CD8-positive, alpha-beta memory T cell (primary cell): ENCODE results near the gene DCP2. TPM values are rescaled to one million over a fixed set of nuclear protein-coding genes. Genes with fewer than 3 reads are reported as not detected.

Source experiments
- CTCF ChIA-PET: fragments of 350-600 bp; sonication (Branson Sonifier 250); formaldehyde crosslinking; loops from one replicate; lab custom pipeline; 2021; ENCODE audit warnings: antibody characterized with exemption; lab: Charles Lee
- POLR2A ChIA-PET: fragments of 350-600 bp; sonication (Branson Sonifier 250); formaldehyde crosslinking; loops from one replicate; lab custom pipeline; 2021; ENCODE audit warnings: antibody characterized with exemption; lab: Charles Lee
- DNase-seq, 5 donors: peaks; one replicate each; pipeline versions ENCODE4 v3.0.0 to v3.0.0-alpha.2; 2020 to 2022; ENCODE audit warnings: mixed read lengths in 1 of 5
- H3K27ac ChIP-seq: one replicate; pipeline ENCODE4 v1.7.0; 2013; ENCODE audit warnings: low read depth, mild to moderate bottlenecking, low read length, moderate library complexity
- H3K27me3 ChIP-seq: 2 replicates; pipeline ENCODE4 v1.7.0; 2013; ENCODE audit warnings: low read length, mild to moderate bottlenecking; ENCODE audit not compliant: insufficient read depth, poor library complexity, severe bottlenecking
- H3K36me3 ChIP-seq: 2 replicates; pipeline ENCODE4 v1.7.0; 2013; ENCODE audit warnings: mild to moderate bottlenecking, low read length, moderate library complexity; ENCODE audit not compliant: insufficient read depth
- H3K4me1 ChIP-seq: 2 replicates; pipeline ENCODE4 v1.7.0; 2013; ENCODE audit warnings: mild to moderate bottlenecking, low read length, moderate library complexity; ENCODE audit not compliant: insufficient read depth
- H3K4me3 ChIP-seq: 2 replicates; pipeline ENCODE4 v1.7.0; 2013; ENCODE audit warnings: mild to moderate bottlenecking, low read length
- H3K9me3 ChIP-seq: 2 replicates; pipeline ENCODE4 v1.7.0; 2013; ENCODE audit warnings: mild to moderate bottlenecking, low read length
- H3K27ac Mint-ChIP-seq, 8 donors: one replicate each; pipeline ENCODE4 v1.8.0; 2020 to 2021; ENCODE audit warnings: mixed read lengths in 8 of 8, mild to moderate bottlenecking in 6 of 8, inconsistent platforms in 3 of 8, moderate library complexity in 3 of 8
- H3K27me3 Mint-ChIP-seq, 2 donors: one replicate each; pipeline ENCODE4 v1.8.0; 2020 to 2021; ENCODE audit warnings: mixed read lengths in 2 of 2, mild to moderate bottlenecking in 1 of 2, moderate library complexity in 1 of 2
- H3K36me3 Mint-ChIP-seq, 3 donors: one replicate each; pipeline ENCODE4 v1.8.0; 2020 to 2021; ENCODE audit warnings: mixed read lengths in 3 of 3, inconsistent platforms in 1 of 3, mild to moderate bottlenecking in 1 of 3
- H3K4me1 Mint-ChIP-seq, 3 donors: one replicate each; pipeline ENCODE4 v1.8.0; 2020 to 2021; ENCODE audit warnings: mixed read lengths in 3 of 3, inconsistent platforms in 1 of 3, mild to moderate bottlenecking in 1 of 3
- H3K4me3 Mint-ChIP-seq, 7 donors: one replicate each; pipeline ENCODE4 v1.8.0; 2020 to 2021; ENCODE audit warnings: mixed read lengths in 7 of 7, mild to moderate bottlenecking in 6 of 7, moderate library complexity in 4 of 7, inconsistent platforms in 2 of 7
- H3K9me3 Mint-ChIP-seq, 5 donors: one replicate each; pipeline ENCODE4 v1.8.0; 2020 to 2022; ENCODE audit warnings: mixed read lengths in 5 of 5, mild to moderate bottlenecking in 3 of 5, moderate library complexity in 2 of 5, inconsistent platforms in 1 of 5
- polyA plus RNA-seq: library from polyadenylated mRNA; unstranded; fragments of 300-500 nt; fragmentation: Illumina TruSeq; gene quantifications from one replicate; pipeline ENCODE4 v1.2.3, GENCODE V29; 2021
- total RNA-seq, 2 experiments: library from RNA; stranded (reverse); gene quantifications; one replicate each; pipeline ENCODE4 v1.2.3, GENCODE V29; 2021

The DCP2 gene
- total and polyA plus RNA-seq, 3 experiments from 2014 or later: 54.5 to 61.5 (median 59.5) TPM

DNA sequence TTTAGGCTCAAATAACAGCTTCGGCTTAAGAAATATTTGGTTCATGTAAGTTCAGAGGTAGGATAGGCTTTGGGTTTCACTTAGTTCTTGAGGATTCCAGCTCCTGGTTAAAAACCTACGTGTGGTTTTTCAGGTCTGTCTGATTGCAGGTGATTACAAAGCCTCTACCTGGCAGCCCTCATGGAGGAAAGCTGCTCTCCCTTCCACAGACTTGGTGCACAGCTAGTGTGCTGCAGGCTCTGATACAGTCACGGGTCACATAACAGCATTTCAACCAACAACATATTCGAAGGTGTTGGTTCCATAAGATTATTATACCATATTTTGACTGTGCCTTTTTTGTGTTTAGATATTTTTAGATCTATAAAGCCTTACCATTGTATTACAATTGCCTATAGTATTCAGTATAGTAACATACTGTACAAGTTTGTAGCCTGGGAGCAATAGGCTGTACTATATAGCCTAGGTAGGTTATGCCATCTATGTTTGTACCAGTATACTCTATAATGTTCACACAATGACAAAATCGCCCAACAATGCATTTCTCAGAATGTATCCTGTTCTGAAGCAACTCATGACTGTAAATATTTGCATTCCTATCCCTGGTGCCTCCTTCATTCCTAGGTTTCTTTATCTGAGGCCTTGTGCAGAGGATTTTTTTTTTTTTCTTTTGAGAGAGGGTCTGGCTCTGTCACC lies 8.0 kb upstream of the DCP2 start:
- Mint-ChIP-seq H3K27ac (peak overlapping the region in 2 of 8 donors; percentile 11), H3K4me1 (peaks cover 3 to 12% (median 7%) of the 10 kb centered on the region in 3 donors), H3K27me3 (no peaks in the 10 kb centered on the region), H3K9me3 (no peaks in the 10 kb centered on the region), H3K36me3 (no peaks in the 10 kb centered on the region), H3K4me3 (no peak overlapping the region)
- no peak for DNase-seq
- H3K36me3 ChIP-seq: no peaks in the 10 kb centered on the region
- H3K9me3 ChIP-seq: no peaks in the 10 kb centered on the region
- CTCF ChIA-PET: interaction anchor here (0.5 to 1.4 kb wide), 5 partner anchors 41 to 278 kb away, joined by 3 read pairs; partner anchors contain the start of gene SRP19
- H3K4me1 ChIP-seq: peaks cover 6% of the 10 kb centered on the region
- no peaks in the 10 kb centered on the region for H3K27me3 ChIP-seq
- peak overlapping the region; percentile 14 for H3K27ac ChIP-seq
- POLR2A ChIA-PET: no interaction called here
- no peak overlapping the region for H3K4me3 ChIP-seq

- POLR2A ChIA-PET: no interaction called here
- Mint-ChIP-seq H3K4me3 (no peak overlapping the region), H3K27me3 (no peaks in the 10 kb centered on the region), H3K27ac (no peak overlapping the region), H3K4me1 (peaks cover 8 to 18% (median 10%) of the 10 kb centered on the region in 3 donors), H3K9me3 (no peaks in the 10 kb centered on the region), H3K36me3 (peaks cover 0 to 1% (median 0%) of the 10 kb centered on the region in 3 donors)
- Histone ChIP-seq H3K4me1 (peaks cover 12% of the 10 kb centered on the region), H3K36me3 (no peaks in the 10 kb centered on the region), H3K27me3 (no peaks in the 10 kb centered on the region), H3K9me3 (no peaks in the 10 kb centered on the region), H3K4me3 (no peak overlapping the region), H3K27ac (no peak overlapping the region)
- no peak for DNase-seq
- CTCF ChIA-PET: no interaction called here
Observed at GRCh38 chr5:112971276-112971675, 5.3 kb upstream of the DCP2 start.

DNA sequence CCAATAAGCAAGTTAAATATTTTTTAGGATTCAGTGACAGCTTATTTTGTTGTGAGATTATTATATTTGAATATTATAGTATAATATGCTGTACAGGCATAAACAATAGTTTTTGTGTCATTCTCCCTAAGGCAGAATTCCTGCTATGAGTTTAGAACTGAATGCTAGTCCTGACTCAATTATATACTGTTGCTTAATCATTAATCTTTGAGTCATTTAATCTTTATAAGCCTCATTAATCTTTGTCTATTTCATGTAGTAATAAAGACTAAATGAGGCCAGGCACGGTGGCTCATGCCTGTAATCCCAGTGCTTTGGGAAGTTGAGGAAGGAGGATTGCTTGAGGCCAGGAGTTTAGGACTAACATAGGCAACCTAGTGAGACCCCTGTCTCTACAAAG lies 3.6 kb upstream of the DCP2 start:
- Histone ChIP-seq H3K27ac (no peak overlapping the region), H3K27me3 (no peaks in the 10 kb centered on the region), H3K4me3 (no peak overlapping the region), H3K9me3 (no peaks in the 10 kb centered on the region), H3K4me1 (peaks cover 12% of the 10 kb centered on the region), H3K36me3 (no peaks in the 10 kb centered on the region)
- Mint-ChIP-seq H3K4me3 (no peak overlapping the region), H3K36me3 (peaks cover 0 to 17% (median 0%) of the 10 kb centered on the region in 3 donors), H3K27me3 (peaks cover 0 to 2% of the 10 kb centered on the region in 2 donors), H3K27ac (no peak overlapping the region), H3K4me1 (peaks cover 11 to 25% (median 19%) of the 10 kb centered on the region in 3 donors), H3K9me3 (no peaks in the 10 kb centered on the region)
- no peak for DNase-seq
- POLR2A ChIA-PET: no interaction called here
- CTCF ChIA-PET: no interaction called here

GRCh38 chr5:112973904-112974303 lies 2.7 kb upstream of the DCP2 start:
- H3K27me3 ChIP-seq: no peaks in the 10 kb centered on the region
- H3K27me3 Mint-ChIP-seq: peaks cover 0 to 2% of the 10 kb centered on the region in 2 donors
- DNase-seq: no peak
- ChIA-PET POLR2A (no interaction called here), CTCF (no interaction called here)
- H3K4me1 ChIP-seq: peaks cover 21% of the 10 kb centered on the region
- H3K9me3 ChIP-seq: no peaks in the 10 kb centered on the region
- peak overlapping the region in 2 of 7 donors; percentile 18 for H3K4me3 Mint-ChIP-seq
- peaks cover 20 to 34% (median 27%) of the 10 kb centered on the region in 3 donors for H3K4me1 Mint-ChIP-seq
- peak overlapping the region; percentile 84 for H3K27ac ChIP-seq
- no peak overlapping the region for H3K27ac Mint-ChIP-seq
- no peaks in the 10 kb centered on the region for H3K36me3 ChIP-seq
- H3K9me3 Mint-ChIP-seq: no peaks in the 10 kb centered on the region
- H3K36me3 Mint-ChIP-seq: peaks cover 0 to 17% (median 0%) of the 10 kb centered on the region in 3 donors
- H3K4me3 ChIP-seq: no peak overlapping the region

DNA sequence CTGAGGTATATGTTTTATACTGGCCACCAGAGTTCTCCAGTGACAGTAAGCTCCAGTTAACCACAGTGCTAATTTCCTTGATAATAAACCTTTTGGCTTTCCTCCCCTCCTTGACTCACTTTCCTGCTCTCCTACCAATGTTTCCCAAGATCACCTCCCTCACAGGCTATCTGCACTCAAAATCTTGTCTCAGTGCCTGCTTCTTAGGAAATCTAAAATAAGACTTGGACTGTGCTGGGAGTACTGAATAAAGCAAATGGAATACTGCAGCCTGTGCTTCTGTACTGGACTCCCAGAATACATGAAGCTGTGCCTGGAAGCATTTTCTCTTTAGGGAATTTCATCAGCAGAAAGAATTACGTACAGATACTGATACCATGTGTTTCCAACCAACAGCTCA lies 1.7 kb upstream of the DCP2 start:
- Mint-ChIP-seq H3K36me3 (peaks cover 0 to 17% (median 0%) of the 10 kb centered on the region in 3 donors), H3K4me1 (peaks cover 28 to 39% (median 37%) of the 10 kb centered on the region in 3 donors), H3K27ac (peak overlapping the region in 2 of 8 donors; percentile 95 to 97), H3K9me3 (no peaks in the 10 kb centered on the region), H3K27me3 (peaks cover 0 to 2% of the 10 kb centered on the region in 2 donors), H3K4me3 (peak overlapping the region in 3 of 7 donors; percentile 93 to 99 (median 97))
- Histone ChIP-seq H3K9me3 (no peaks in the 10 kb centered on the region), H3K4me1 (peaks cover 31% of the 10 kb centered on the region), H3K36me3 (no peaks in the 10 kb centered on the region), H3K27me3 (no peaks in the 10 kb centered on the region), H3K27ac (peak overlapping the region; percentile 84), H3K4me3 (no peak overlapping the region)
- POLR2A ChIA-PET: interaction anchor here (2.3 kb wide), 1 partner anchor 52 kb away, joined by 21 read pairs; the partner anchor contains the start of gene REEP5
- no peak for DNase-seq
- CTCF ChIA-PET: interaction anchor here (0.7 to 1.8 kb wide), 3 partner anchors 21 to 53 kb away, joined by 3 to 14 read pairs (median 3); partner anchors contain the start of gene REEP5

DNA sequence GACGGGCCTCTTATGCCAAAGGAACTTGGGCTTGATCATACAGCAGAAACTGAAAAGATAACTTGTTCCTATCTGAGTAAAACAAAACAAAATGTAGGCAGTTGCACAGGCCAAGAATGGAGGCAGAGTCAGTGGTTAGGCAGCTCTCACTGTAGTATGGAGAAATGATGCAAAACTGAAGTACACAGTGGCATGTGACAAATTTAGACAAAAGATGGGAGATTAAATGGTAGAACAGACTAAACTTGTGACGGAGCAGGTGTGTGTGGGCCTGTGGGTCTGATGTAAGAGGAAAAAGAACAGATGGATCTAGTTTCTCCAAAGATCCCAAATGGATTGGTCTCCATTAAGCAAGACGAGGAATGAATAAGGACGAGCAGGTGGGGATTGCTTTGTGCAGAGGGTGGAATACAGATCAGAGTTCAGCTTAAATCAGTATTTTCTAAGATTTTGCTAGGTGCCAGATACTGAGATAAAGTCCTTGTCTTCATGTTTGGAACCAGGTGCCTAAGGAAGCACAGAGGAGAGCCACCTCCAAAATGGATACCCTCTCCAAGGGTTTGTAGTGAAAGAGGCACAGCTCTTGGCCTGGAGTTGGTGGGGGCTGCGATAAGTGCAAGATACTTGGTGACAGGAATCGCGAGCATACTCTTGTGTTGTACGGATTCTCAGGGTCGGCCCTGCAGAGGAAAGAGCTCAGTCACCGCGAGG lies 722 bp upstream of the DCP2 start:
- ChIA-PET POLR2A (interaction anchor here (0.7 to 2.3 kb wide), 8 partner anchors 46 to 538 kb away, joined by 3 to 21 read pairs (median 6); partner anchors contain the start of genes REEP5, SRP19 and YTHDC2), CTCF (interaction anchor here (0.7 to 1.8 kb wide), 10 partner anchors 8 to 536 kb away, joined by 3 to 14 read pairs (median 3); partner anchors contain the start of gene REEP5)
- Histone ChIP-seq H3K36me3 (no peaks in the 10 kb centered on the region), H3K27ac (peak overlapping the region; percentile 84), H3K4me3 (peak overlapping the region; percentile 74), H3K27me3 (no peaks in the 10 kb centered on the region), H3K9me3 (no peaks in the 10 kb centered on the region), H3K4me1 (peaks cover 41% of the 10 kb centered on the region)
- H3K36me3 Mint-ChIP-seq: peaks cover 0 to 20% (median 0%) of the 10 kb centered on the region in 3 donors
- DNase-seq: no peak
- peak overlapping the region; percentile 93 to 99 (median 98) for H3K4me3 Mint-ChIP-seq
- peak overlapping the region; percentile 91 to 99 (median 96) for H3K27ac Mint-ChIP-seq
- peaks cover 37 to 49% (median 47%) of the 10 kb centered on the region in 3 donors for H3K4me1 Mint-ChIP-seq
- H3K9me3 Mint-ChIP-seq: no peaks in the 10 kb centered on the region
- peaks cover 0 to 2% of the 10 kb centered on the region in 2 donors for H3K27me3 Mint-ChIP-seq

DNA sequence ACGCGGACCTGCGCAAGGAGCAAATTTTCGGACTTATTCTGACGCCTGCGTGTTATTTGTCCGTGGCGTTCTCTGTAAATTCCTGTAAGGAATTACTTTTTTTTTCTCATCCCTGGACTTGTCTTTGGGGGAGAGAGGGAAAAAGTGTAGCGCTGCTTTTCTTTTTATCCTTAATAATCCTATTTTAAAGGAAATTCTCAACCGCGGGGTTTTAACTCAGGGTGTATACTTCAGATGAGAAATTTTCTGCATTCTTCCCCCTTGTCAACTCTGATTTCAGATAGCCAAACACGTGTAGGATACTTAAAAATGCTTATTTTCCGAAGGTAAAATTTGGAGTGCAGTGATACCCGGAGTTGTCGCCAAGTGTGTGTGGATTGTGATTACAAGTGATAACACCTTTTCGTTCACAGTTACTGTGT lies 853 bp downstream of the DCP2 start:
- peak overlapping the region; percentile 84 for H3K27ac ChIP-seq
- H3K27me3 ChIP-seq: no peaks in the 10 kb centered on the region
- Mint-ChIP-seq H3K36me3 (peaks cover 0 to 32% (median 0%) of the 10 kb centered on the region in 3 donors), H3K27ac (peak overlapping the region; percentile 91 to 99 (median 96)), H3K4me3 (peak overlapping the region; percentile 93 to 99 (median 98)), H3K27me3 (peaks cover 0 to 2% of the 10 kb centered on the region in 2 donors), H3K4me1 (peaks cover 49 to 63% (median 63%) of the 10 kb centered on the region in 3 donors), H3K9me3 (no peaks in the 10 kb centered on the region)
- H3K9me3 ChIP-seq: no peaks in the 10 kb centered on the region
- peaks cover 50% of the 10 kb centered on the region for H3K4me1 ChIP-seq
- H3K4me3 ChIP-seq: peak overlapping the region; percentile 74
- ChIA-PET CTCF (no interaction called here), POLR2A (no interaction called here)
- no peak for DNase-seq
- H3K36me3 ChIP-seq: no peaks in the 10 kb centered on the region
